CD14-positive monocyte (primary cell): ENCODE results near the gene PON3. TPM values are rescaled to one million over a fixed set of nuclear protein-coding genes. Genes with fewer than 3 reads are reported as not detected.

ENCODE experiments used
- DNase-seq, 3 donors: peaks; one replicate each; pipeline ENCODE4 v3.0.0-alpha.2; 2011 to 2022
- H2AFZ ChIP-seq: 2 replicates; pipeline ENCODE4 v1.6.0; 2012; ENCODE audit warnings: mild to moderate bottlenecking, low read depth, low read length, inconsistent platforms; ENCODE audit not compliant: insufficient read depth, poor library complexity, severe bottlenecking
- H3K27ac ChIP-seq, 2 donors: 1 replicate in 1 of 2; 2 replicates in 1 of 2; pipeline ENCODE4 v1.5.1; 2012 to 2013; ENCODE audit warnings: low read length in 2 of 2, control low read depth in 1 of 2, inconsistent platforms in 1 of 2, low read depth in 1 of 2, mild to moderate bottlenecking in 1 of 2
- H3K27me3 ChIP-seq, 2 donors: one replicate each; pipeline versions ENCODE4 v1.6.0 to v1.6.1; 2011 to 2013; ENCODE audit warnings: low read length in 2 of 2; ENCODE audit not compliant: control insufficient read depth in 2 of 2, insufficient read depth in 2 of 2
- H3K36me3 ChIP-seq, 2 donors: replicated peaks in 1 of 2; 1 replicate in 1 of 2; 2 replicates in 1 of 2; pipeline versions ENCODE4 v1.5.1 to v1.6.1; 2012 to 2013; ENCODE audit warnings: low read length in 2 of 2, control low read depth in 1 of 2, inconsistent platforms in 1 of 2, mild to moderate bottlenecking in 1 of 2; ENCODE audit not compliant: insufficient read depth in 2 of 2, control insufficient read depth in 1 of 2
- H3K4me1 ChIP-seq, 2 donors: 1 replicate in 1 of 2; 2 replicates in 1 of 2; pipeline versions ENCODE4 v1.5.1 to v1.6.1; 2012 to 2013; ENCODE audit warnings: low read length in 2 of 2, control low read depth in 1 of 2, inconsistent platforms in 1 of 2, mild to moderate bottlenecking in 1 of 2, moderate library complexity in 1 of 2; ENCODE audit not compliant: insufficient read depth in 2 of 2, control insufficient read depth in 1 of 2
- H3K4me2 ChIP-seq: replicated peaks from 2 replicates; pipeline ENCODE3; 2012; ENCODE audit warnings: low read length, moderate library complexity, mild to moderate bottlenecking; ENCODE audit not compliant: poor library complexity, severe bottlenecking; ENCODE audit errors: extremely low read depth
- H3K4me3 ChIP-seq, 3 experiments: fragments of 200-600 bp in 1 of 3; sonication (generic) in 1 of 3; replicated peaks in 1 of 3; 1 replicate in 2 of 3; 2 replicates in 1 of 3; pipeline ENCODE4 v1.5.1; 2011 to 2013; ENCODE audit warnings: low read length in 3 of 3, mild to moderate bottlenecking in 3 of 3, control low read depth in 2 of 3, low read depth in 2 of 3, inconsistent platforms in 1 of 3, moderate library complexity in 1 of 3
- H3K79me2 ChIP-seq: 2 replicates; pipeline ENCODE4 v1.6.0; 2012; ENCODE audit warnings: mild to moderate bottlenecking, control low read depth, inconsistent platforms, low read length, moderate library complexity; ENCODE audit not compliant: insufficient read depth
- H3K9ac ChIP-seq: 2 replicates; pipeline ENCODE4 v1.6.0; 2017; ENCODE audit warnings: low read length, mild to moderate bottlenecking; ENCODE audit not compliant: insufficient read depth, poor library complexity, severe bottlenecking
- H3K9me3 ChIP-seq, 2 donors: replicated peaks in 1 of 2; 1 replicate in 1 of 2; 2 replicates in 1 of 2; pipeline versions ENCODE4 v1.5.1 to v1.6.1; 2012 to 2013; ENCODE audit warnings: low read length in 2 of 2, control low read depth in 1 of 2; ENCODE audit not compliant: control insufficient read depth in 1 of 2, insufficient read depth in 1 of 2
- H4K20me1 ChIP-seq: 2 replicates; pipeline ENCODE4 v1.6.0; 2012; ENCODE audit warnings: mild to moderate bottlenecking, low read length, control low read depth, moderate library complexity; ENCODE audit not compliant: insufficient read depth
- H3K27ac Mint-ChIP-seq, 7 donors: one replicate each; pipeline ENCODE4 v1.8.0; 2020; ENCODE audit warnings: mild to moderate bottlenecking in 7 of 7, mixed read lengths in 7 of 7, moderate library complexity in 6 of 7, inconsistent platforms in 2 of 7
- H3K27me3 Mint-ChIP-seq, 3 donors: one replicate each; pipeline ENCODE4 v1.8.0; 2021 to 2022; ENCODE audit warnings: low read depth in 3 of 3, mild to moderate bottlenecking in 3 of 3, mixed read lengths in 3 of 3, moderate library complexity in 3 of 3, inconsistent platforms in 1 of 3
- H3K36me3 Mint-ChIP-seq, 2 donors: one replicate each; pipeline ENCODE4 v1.8.0; 2020; ENCODE audit warnings: mixed read lengths in 2 of 2, inconsistent platforms in 1 of 2, mild to moderate bottlenecking in 1 of 2
- H3K4me1 Mint-ChIP-seq: one replicate; pipeline ENCODE4 v1.8.0; 2020; ENCODE audit warnings: mild to moderate bottlenecking, mixed read lengths
- H3K4me3 Mint-ChIP-seq, 2 donors: one replicate each; pipeline ENCODE4 v1.8.0; 2020; ENCODE audit warnings: mild to moderate bottlenecking in 2 of 2, mixed read lengths in 2 of 2, moderate library complexity in 1 of 2
- H3K9me3 Mint-ChIP-seq, 7 donors: one replicate each; pipeline ENCODE4 v1.8.0; 2020 to 2022; ENCODE audit warnings: mixed read lengths in 7 of 7, mild to moderate bottlenecking in 6 of 7, moderate library complexity in 6 of 7, inconsistent platforms in 2 of 7
- CTCF ChIP-seq: fragments of 200-600 bp; IDR thresholded peaks from one replicate; pipeline ENCODE4 v1.8.0; 2022; ENCODE audit warnings: antibody characterized with exemption, mild to moderate bottlenecking
- WGBS: methylation state at CpG from one replicate; pipeline ENCODE4 v1.1.5; 2013; ENCODE audit warnings: missing lambda C conversion rate; ENCODE audit not compliant: insufficient coverage; 5-methylcytosine and 5-hydroxymethylcytosine counted together
- intact Hi-C, 2 donors: fragments of 100-400 bp; cut with micrococcal nuclease; formaldehyde crosslinking; loops; one replicate each; pipeline versions ENCODE4 v1.15.0 to v1.15.1; 2023
- polyA plus RNA-seq, 3 donors: library from polyadenylated mRNA; depleted of rRNA in 1 of 3; unstranded in 2 of 3; stranded (reverse) in 1 of 3; fragments of 300-500 nt in 2 of 3; fragments of >200 nt in 1 of 3; fragmentation: Illumina TruSeq in 2 of 3; gene quantifications; 1 replicate in 2 of 3; 2 replicates in 1 of 3; pipeline ENCODE4 v1.2.3, GENCODE V29; 2012 to 2021

PON3 gene
- polyA plus RNA-seq, 3 donors = not detected

GRCh38 chr7:95342029-95342428 is 54.1 kb downstream of the PON3 start:
- Histone ChIP-seq H3K4me1 (no peaks in the 10 kb centered on the region), H3K36me3 (no peaks in the 10 kb centered on the region), H3K27ac (no peak overlapping the region), H3K4me2 (no peak overlapping the region), H3K4me3 (no peak overlapping the region), H3K79me2 (no peaks in the 10 kb centered on the region), H4K20me1 (no peaks in the 10 kb centered on the region), H2AFZ (no peak overlapping the region), H3K27me3 (no peaks in the 10 kb centered on the region), H3K9ac (no peak overlapping the region), H3K9me3 (no peaks in the 10 kb centered on the region)
- WGBS = 92% methylated on average over 2 of the region's 3 CpGs
- H3K36me3 Mint-ChIP-seq = no peaks in the 10 kb centered on the region
- no peak overlapping the region for H3K4me3 Mint-ChIP-seq
- no peaks in the 10 kb centered on the region for H3K27me3 Mint-ChIP-seq
- TF ChIP-seq CTCF = no peak
- peaks cover 0 to 7% (median 6%) of the 10 kb centered on the region in 7 donors for H3K9me3 Mint-ChIP-seq
- H3K4me1 Mint-ChIP-seq = no peaks in the 10 kb centered on the region
- H3K27ac Mint-ChIP-seq = no peak overlapping the region
- no peak for DNase-seq
- intact Hi-C loops = no loop called here

GRCh38 chr7:95340491-95340890 is 55.7 kb downstream of the PON3 start:
- no peak overlapping the region for H2AFZ ChIP-seq
- no peak overlapping the region for H3K4me3 Mint-ChIP-seq
- H3K4me1 Mint-ChIP-seq = no peaks in the 10 kb centered on the region
- no peaks in the 10 kb centered on the region for H3K36me3 ChIP-seq
- H3K4me3 ChIP-seq = no peak overlapping the region
- H3K27ac Mint-ChIP-seq = no peak overlapping the region
- H4K20me1 ChIP-seq = no peaks in the 10 kb centered on the region
- 100% methylated on average over 1 of the region's 2 CpGs for WGBS
- H3K4me2 ChIP-seq = no peak overlapping the region
- H3K4me1 ChIP-seq = no peaks in the 10 kb centered on the region
- H3K27me3 Mint-ChIP-seq = no peaks in the 10 kb centered on the region
- H3K36me3 Mint-ChIP-seq = no peaks in the 10 kb centered on the region
- TF ChIP-seq CTCF = no peak
- H3K9me3 Mint-ChIP-seq = peaks cover 0 to 7% (median 4%) of the 10 kb centered on the region in 7 donors
- H3K27me3 ChIP-seq = no peaks in the 10 kb centered on the region
- no peak overlapping the region for H3K9ac ChIP-seq
- H3K9me3 ChIP-seq = no peaks in the 10 kb centered on the region
- no peak overlapping the region for H3K27ac ChIP-seq
- DNase-seq = no peak
- H3K79me2 ChIP-seq = no peaks in the 10 kb centered on the region
- intact Hi-C loops = no loop called here
